Sigmoid colon (tissue), 3 donors: ENCODE measurements around the gene CFLAR.

Experiments
- CTCF ChIP-seq, 4 experiments: fragments of 450-650 bp in 3 of 4; fragments of 200-600 bp in 1 of 4; IDR thresholded peaks; one replicate each; pipeline ENCODE4 v1.5.1; 2016 to 2019; ENCODE audit warnings: antibody characterized with exemption in 4 of 4, mild to moderate bottlenecking in 3 of 4, moderate library complexity in 2 of 4
- POLR2A ChIP-seq, 2 donors: fragments of 450-650 bp; IDR thresholded peaks; one replicate each; pipeline ENCODE4 v1.6.1; 2016; ENCODE audit warnings: antibody characterized with exemption in 2 of 2, mild to moderate bottlenecking in 2 of 2, moderate library complexity in 2 of 2

- no peak for TF ChIP-seq CTCF (IDR thresholded peaks at IDR 0.05)
- TF ChIP-seq POLR2A (IDR thresholded peaks at IDR 0.05), result no peak
These were observed 32.5 kb downstream of the CFLAR start for GRCh38 chr2:201148434-201148990.
